SKM-1 treated with dmso at 0.1 percent for 144 hours (cell line): ENCODE results near the gene SLC25A19.
"Not testable (repeated sequence)": the region's sequence is repeated elsewhere in the genome, so short reads cannot be mapped to it uniquely, and the experiment has no call there.

Source experiments
- DNase-seq: peaks from one replicate; lab custom pipeline; 2025; ENCODE audit not compliant: unreplicated experiment; lab: John Stamatoyannopoulos, UW

Gene SLC25A19

DNA sequence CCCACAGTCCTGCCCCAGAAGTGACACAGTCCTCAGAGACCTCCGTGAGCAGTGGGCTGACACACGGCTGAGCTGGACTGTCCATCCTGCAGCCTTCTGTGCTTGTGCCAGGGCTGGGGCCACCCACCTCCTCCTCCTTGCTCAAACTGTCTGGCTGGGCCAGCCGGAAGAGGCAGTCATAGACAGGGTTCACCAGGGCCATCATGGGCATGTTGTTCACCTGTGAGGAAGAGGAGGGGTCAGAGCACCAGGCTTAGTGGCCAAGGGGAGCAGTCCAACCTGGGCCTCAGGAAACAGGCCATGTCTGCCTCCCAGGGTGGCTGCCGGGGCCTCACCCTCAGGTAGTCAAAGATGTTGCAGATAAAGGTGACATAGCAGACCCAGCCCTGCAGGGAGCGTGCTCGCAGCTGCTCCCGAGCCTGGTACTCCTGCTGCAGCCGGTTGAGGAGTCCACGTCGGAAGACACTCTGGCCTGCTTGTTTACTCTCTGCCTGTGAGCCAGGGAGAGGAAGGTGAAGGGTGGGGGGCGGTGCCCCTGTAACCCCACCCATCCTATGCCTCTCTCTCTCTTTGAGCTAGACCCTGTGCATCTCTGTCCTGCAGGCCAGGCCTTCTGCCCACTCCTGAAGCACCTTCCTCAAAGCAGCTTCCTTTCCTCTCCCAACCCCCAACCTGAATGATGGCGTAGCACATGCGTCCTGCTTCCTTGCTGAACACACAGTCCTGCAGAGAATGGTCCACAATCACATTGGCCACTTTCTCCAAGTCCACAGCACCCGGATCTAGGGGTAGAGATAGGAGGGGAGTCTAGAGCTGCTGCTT is 21.6 kb downstream of the SLC25A19 start:
- no peak for DNase-seq

DNA sequence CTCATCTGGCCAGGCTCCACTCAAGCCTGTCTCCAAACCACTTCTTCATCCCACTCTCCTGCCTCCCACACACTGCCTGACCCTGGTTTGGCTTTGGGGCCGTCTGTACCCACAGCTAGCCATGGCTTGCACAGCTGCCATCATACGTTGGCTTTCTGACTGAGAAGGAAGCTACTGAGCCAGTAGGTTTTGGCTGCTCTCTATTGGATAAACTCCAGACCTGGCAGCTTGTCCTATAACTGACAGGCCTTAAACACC is 22.2 kb downstream of the SLC25A19 start:
- DNase-seq = no peak

- DNase-seq = no peak
Measured at GRCh38 chr17:75266316-75267152, 22.7 kb downstream of the SLC25A19 start.

GRCh38 chr17:75265614-75266315 is 23.5 kb downstream of the SLC25A19 start:
- DNase-seq = no peak

GRCh38 chr17:75263055-75263454 is 26.2 kb downstream of the SLC25A19 start:
- DNase-seq = no peak

- no peak for DNase-seq
Measured at GRCh38 chr17:75262112-75262606, 27.1 kb downstream of the SLC25A19 start.

GRCh38 chr17:75261336-75262111 is 27.7 kb downstream of the SLC25A19 start, which contains the start of the genes GGA3 and MRPS7:
Gene GGA3, minus strand, starts transcription at chr17:75261606. Its CDS starts 19 bp downstream, at chr17:75261587.
Gene MRPS7, plus strand, starts transcription at chr17:75261879. Its CDS starts 22 bp downstream, at chr17:75261901.
- DNase-seq = peak; percentile 89

DNA sequence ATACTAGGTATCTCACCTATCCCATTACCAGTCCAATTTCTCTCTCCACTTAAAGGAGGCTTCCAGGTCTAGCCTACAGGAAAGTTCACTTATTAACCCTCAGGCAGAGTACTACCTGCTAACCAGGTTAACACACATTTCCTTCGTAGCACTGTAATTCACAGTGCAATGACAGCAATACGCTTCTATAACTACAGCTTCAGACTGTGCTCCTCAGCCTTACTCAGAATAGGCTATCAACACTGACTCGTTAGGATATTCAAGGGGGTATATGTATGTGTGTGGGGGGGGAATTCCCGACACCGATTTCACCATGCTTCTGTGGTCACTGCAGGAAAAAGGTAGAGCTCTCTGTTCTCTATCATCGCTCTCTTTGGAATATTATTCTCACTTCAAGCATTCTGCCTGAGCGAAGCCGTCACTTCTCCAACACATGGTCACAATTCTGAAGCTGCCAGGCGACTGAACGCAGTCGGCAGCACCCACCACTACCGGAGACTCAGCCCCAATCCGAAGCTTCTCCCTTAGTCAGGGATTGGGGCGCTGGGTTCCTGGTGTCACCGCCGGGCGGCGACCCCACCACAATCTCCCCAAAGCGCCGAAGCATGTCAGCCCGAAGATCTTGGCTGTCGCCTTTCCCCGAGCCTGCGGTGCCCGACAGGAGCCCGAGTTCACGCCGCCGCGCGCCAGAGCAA is 28.4 kb downstream of the SLC25A19 start:
- DNase-seq = no peak

- DNase-seq = not testable (repeated sequence)
Measured at GRCh38 chr17:75257228-75257627, 32.0 kb downstream of the SLC25A19 start.

DNA sequence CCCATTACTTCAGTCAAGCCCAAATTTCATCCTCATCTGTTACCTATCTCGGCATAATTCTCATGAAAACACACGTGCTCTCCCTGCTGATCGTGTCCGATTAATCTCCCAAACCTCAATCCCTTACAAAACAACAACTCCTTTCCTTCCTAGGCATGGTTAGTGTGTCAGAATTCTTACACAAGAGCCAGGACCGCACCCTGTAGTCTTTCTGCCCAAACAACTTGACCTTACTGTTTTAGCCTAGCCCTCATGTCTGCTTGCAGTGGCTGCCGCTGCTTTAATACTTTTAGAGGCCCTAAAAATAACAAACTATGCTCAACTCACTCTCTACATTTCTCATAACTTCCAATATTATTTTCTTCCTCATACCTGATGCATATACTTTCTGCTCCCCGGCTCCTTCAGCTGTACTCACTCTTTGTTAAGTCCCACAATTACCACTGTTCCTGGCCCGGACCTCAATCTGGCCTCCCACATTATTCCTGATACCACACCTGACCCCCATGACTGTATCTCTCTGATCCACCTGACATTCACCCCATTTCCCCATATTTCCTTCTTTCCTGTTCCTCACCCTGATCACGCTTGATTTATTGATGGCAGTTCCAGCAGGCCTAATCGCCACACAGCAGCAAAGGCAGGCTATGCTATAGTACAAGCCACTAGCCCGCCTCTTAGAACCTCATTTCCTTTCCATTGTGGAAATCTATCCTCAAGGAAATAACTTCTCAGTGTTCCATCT is 33.1 kb downstream of the SLC25A19 start:
- DNase-seq = not testable (repeated sequence)

DNA sequence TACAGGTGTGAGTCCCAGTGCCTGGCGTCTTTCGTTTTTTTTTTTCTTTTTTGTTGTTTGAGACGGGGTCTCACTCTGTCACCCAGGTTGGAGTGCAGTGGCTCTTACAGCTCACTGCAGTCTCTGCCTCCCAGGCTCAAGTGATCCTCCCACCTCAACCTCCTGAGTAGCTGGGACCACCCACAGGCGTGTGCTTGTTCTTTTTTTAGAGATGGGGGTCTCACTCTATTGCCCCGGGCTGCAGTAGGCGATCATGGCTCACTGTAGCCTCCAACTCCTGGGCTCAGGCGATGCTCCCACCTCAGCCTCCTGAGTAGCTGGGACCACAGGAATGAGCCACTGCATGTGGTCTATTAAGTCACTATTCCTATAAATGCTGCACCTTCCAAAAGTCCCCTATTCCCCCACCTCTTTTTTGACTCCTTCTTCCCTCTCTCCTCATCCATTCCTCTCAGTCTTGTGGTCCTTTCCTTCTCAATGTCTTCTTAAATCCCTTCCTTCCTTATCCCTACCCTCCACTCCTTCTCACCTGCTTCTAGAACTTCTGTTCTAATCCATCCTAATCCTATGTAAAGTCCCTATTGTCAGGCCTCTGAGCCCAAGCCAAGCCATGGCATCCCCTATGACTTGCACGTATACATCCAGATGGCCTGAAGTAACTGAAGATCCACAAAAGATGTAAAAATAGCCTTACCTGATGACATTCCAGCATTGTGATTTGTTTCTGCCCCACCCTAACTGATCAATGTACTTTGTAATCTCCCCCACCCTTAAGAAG is 37.0 kb downstream of the SLC25A19 start:
- DNase-seq = no peak

- no peak for DNase-seq
Measured at GRCh38 chr17:75250009-75250471, 39.2 kb downstream of the SLC25A19 start.

- DNase-seq = no peak
Measured at GRCh38 chr17:75249564-75249963, 39.7 kb downstream of the SLC25A19 start.

GRCh38 chr17:75246404-75246803 is 42.8 kb downstream of the SLC25A19 start:
- DNase-seq = no peak

DNA sequence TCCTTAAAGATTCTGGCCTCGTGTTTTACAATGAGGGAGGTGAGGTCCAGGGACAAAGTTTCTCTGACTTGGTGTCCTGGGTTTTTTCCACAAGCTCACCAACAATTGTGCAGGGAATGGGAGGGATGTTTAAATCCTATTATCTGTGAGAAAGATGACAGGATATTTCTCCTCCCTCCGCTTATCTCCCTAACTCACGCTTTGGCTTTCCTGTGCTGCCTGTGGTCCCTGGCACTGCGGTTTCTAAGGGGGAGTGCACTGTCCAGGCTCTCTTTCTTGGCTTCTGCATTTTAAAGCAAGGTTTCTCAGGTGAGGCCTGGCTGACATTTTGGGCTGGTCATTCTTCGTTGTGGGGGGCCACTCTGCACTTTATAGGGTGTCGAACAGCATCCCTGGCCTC is 44.2 kb downstream of the SLC25A19 start:
- DNase-seq = no peak

DNA sequence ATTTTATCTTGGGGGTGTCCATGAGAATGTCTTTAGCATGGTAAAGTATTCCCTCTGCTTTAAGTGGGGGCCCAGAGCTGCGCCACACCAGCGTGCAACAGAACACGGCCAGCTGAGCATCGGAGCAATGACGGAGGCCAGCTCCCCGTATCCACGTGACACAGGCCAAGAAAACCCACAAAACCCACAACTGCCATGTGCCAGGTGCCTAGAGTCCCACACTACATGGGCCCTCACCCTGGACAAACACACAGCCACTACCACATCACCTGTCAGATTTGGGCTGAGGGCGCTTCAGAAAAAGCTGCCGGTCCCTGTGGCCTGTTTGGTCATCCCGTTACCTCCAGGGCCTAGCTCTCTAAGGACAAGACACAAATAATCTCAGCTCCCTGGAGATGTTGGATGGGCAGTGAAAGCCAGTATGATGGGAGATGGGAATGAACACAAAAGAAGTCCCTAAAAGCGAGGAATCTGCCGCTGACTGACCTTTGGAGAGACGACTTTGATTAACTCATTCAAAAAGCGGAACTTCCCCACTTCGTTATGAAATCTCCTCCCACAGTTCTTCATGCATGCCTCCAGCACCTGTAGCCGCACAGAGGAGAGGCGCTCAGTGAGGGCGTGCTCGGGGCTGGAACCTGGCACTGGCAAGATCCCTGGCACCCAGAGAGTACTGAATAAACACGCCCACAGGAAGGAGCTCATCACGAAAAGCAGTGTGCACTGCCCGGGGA is 44.9 kb downstream of the SLC25A19 start:
- DNase-seq = peak; percentile 61

GRCh38 chr17:75242461-75243042 is 46.7 kb downstream of the SLC25A19 start:
- DNase-seq = no peak
